GM13976 (cell line): Measurements from ENCODE around the gene GPR176.

ENCODE experiments used
- DNase-seq: peaks from one replicate; pipeline ENCODE4 v3.0.0; 2012; ENCODE audit warnings: low spot score
- CTCF ChIP-seq: IDR thresholded peaks from 2 replicates; pipeline ENCODE4 v1.5.1; 2012; ENCODE audit warnings: borderline replicate concordance, mild to moderate bottlenecking; ENCODE audit not compliant: insufficient read depth; ENCODE audit errors: extremely low read depth, missing control alignments, control extremely low read depth
- in situ Hi-C: fragments of 300-500 bp; cut with MboI; formaldehyde crosslinking; loops from one replicate; pipeline ENCODE4 v1.12.0; 2022; ENCODE audit warnings: low sequenced_read_pairs, mixed read lengths, inconsistent platforms; ENCODE audit not compliant: unreplicated experiment

GPR176 gene

GRCh38 chr15:39787479-39787878 lies 132.6 kb downstream of the GPR176 start:
- in situ Hi-C loops: loop anchor here (25.0 kb wide), 1 partner anchor 475 kb away; no protein-coding TSS in a partner anchor
- TF ChIP-seq CTCF: no peak
- no peak for DNase-seq

GRCh38 chr15:39786447-39787056 lies 133.5 kb downstream of the GPR176 start:
- in situ Hi-C loops: loop anchor here (25.0 kb wide), 1 partner anchor 476 kb away; no protein-coding TSS in a partner anchor
- peak; percentile 48 for DNase-seq

GRCh38 chr15:39785841-39786240 lies 134.2 kb downstream of the GPR176 start:
- no peak for TF ChIP-seq CTCF
- DNase-seq: no peak
- in situ Hi-C loops: loop anchor here (25.0 kb wide), 1 partner anchor 476 kb away; no protein-coding TSS in a partner anchor

More at GRCh38 chr15:39786447-39787056, 133.5 kb downstream of the GPR176 start:
- TF ChIP-seq CTCF: peak; percentile 20

- in situ Hi-C loops: loop anchor here (25.0 kb wide), 1 partner anchor 477 kb away; no protein-coding TSS in a partner anchor
- DNase-seq: no peak
- no peak for TF ChIP-seq CTCF
These were observed 134.9 kb downstream of the GPR176 start for GRCh38 chr15:39785139-39785538.

- no peak for DNase-seq
- in situ Hi-C loops: loop anchor here (25.0 kb wide), 1 partner anchor 478 kb away; no protein-coding TSS in a partner anchor
- TF ChIP-seq CTCF: no peak
These were observed 135.4 kb downstream of the GPR176 start for GRCh38 chr15:39784638-39785037.

- no peak for TF ChIP-seq CTCF
- in situ Hi-C loops: loop anchor here (25.0 kb wide), 1 partner anchor 478 kb away; no protein-coding TSS in a partner anchor
- DNase-seq: no peak
These were observed 135.9 kb downstream of the GPR176 start for GRCh38 chr15:39784125-39784524.
